Endothelial cell of umbilical vein (primary cell): ENCODE measurements around the gene ARPC2. TPM values are rescaled to one million over a fixed set of nuclear protein-coding genes. Genes with fewer than 3 reads are reported as not detected.

Experiments used
- BruUV-seq: library from RNA; stranded (reverse); fragments of 400-500 nt; replicated peaks from 2 replicates; lab custom pipeline; 2021; lab: Mats Ljungman, UMichigan
- CTCF ChIA-PET: fragments of 300-600, 350-600 bp; sonication (Branson Sonifier 250); formaldehyde crosslinking; loops from one replicate; lab custom pipeline; 2021; ENCODE audit warnings: antibody characterized with exemption, inconsistent platforms; lab: Charles Lee
- POLR2A ChIA-PET: fragments of 300-600, 350-600 bp; sonication (Branson Sonifier 250); formaldehyde crosslinking; loops from one replicate; lab custom pipeline; 2021; ENCODE audit warnings: antibody characterized with exemption, inconsistent platforms; lab: Charles Lee
- DNase-seq: peaks from one replicate; pipeline ENCODE4 v3.0.0-alpha.2; 2011; ENCODE audit warnings: low read depth, low spot score
- FAIRE-seq: peaks from 2 replicates; lab custom pipeline; 2011; peaks lifted over from hg19 to GRCh38; lab: Jason Lieb, UNC
- H2AFZ ChIP-seq: 2 replicates; pipeline ENCODE4 v1.6.0; 2012; ENCODE audit warnings: low read depth, low read length, control low read depth, inconsistent platforms
- H3K27ac ChIP-seq: 2 replicates; pipeline ENCODE4 v1.5.1; 2011; ENCODE audit warnings: low read depth, mild to moderate bottlenecking, control low read depth, low read length, moderate library complexity; ENCODE audit not compliant: insufficient read depth
- H3K27me3 ChIP-seq, 2 experiments: 2 replicates each; pipeline versions ENCODE4 v1.6.0 to v1.6.1; 2011; ENCODE audit warnings: low read length in 2 of 2, mixed read lengths in 1 of 2; ENCODE audit not compliant: control insufficient read depth in 2 of 2, insufficient read depth in 2 of 2
- H3K36me3 ChIP-seq, 2 experiments: 2 replicates in 1 of 2; 3 replicates in 1 of 2; pipeline ENCODE4 v1.5.1; 2011; ENCODE audit warnings: low read length in 2 of 2, mild to moderate bottlenecking in 1 of 2, moderate library complexity in 1 of 2; ENCODE audit not compliant: control insufficient read depth in 2 of 2, insufficient read depth in 2 of 2; ENCODE audit errors: extremely low read depth in 1 of 2
- H3K4me1 ChIP-seq: 3 replicates; pipeline ENCODE4 v1.5.1; 2011; ENCODE audit warnings: mild to moderate bottlenecking, low read length; ENCODE audit not compliant: control insufficient read depth, insufficient read depth; ENCODE audit errors: extremely low read depth
- H3K4me2 ChIP-seq: 2 replicates; pipeline ENCODE4 v1.6.1; 2011; ENCODE audit warnings: low read length, control low read depth, mixed read lengths; ENCODE audit not compliant: insufficient read depth
- H3K4me3 ChIP-seq, 3 experiments: fragments of 200-600 bp in 1 of 3; sonication (generic), shearing (Covaris generic) in 1 of 3; replicated peaks in 1 of 3; 2 replicates each; pipeline ENCODE4 v1.5.1; 2011 to 2016; ENCODE audit warnings: control low read depth in 3 of 3, low read length in 3 of 3, mild to moderate bottlenecking in 2 of 3, inconsistent platforms in 1 of 3, low read depth in 1 of 3, moderate library complexity in 1 of 3; ENCODE audit not compliant: insufficient read depth in 1 of 3
- H3K79me2 ChIP-seq: 2 replicates; pipeline ENCODE4 v1.6.0; 2012; ENCODE audit warnings: low read length, inconsistent platforms; ENCODE audit not compliant: control insufficient read depth, insufficient read depth
- H3K9ac ChIP-seq: replicated peaks from 2 replicates; pipeline ENCODE3; 2011; ENCODE audit warnings: low read length, control low read depth; ENCODE audit not compliant: insufficient read depth; ENCODE audit errors: extremely low read depth
- H3K9me1 ChIP-seq: replicated peaks from 3 replicates; pipeline ENCODE4 v1.6.0; 2011; ENCODE audit warnings: mild to moderate bottlenecking, low read length; ENCODE audit not compliant: control insufficient read depth, insufficient read depth; ENCODE audit errors: extremely low read depth
- H3K9me3 ChIP-seq: replicated peaks from 2 replicates; pipeline ENCODE4 v1.5.1; 2012; ENCODE audit warnings: low read length, inconsistent platforms; ENCODE audit not compliant: control insufficient read depth, insufficient read depth
- H4K20me1 ChIP-seq: replicated peaks from 2 replicates; pipeline ENCODE3; 2011; ENCODE audit warnings: mild to moderate bottlenecking, low read length; ENCODE audit not compliant: control insufficient read depth, insufficient read depth; ENCODE audit errors: extremely low read depth
- EZH2 ChIP-seq: IDR thresholded peaks from 2 replicates; pipeline ENCODE4 v1.6.1; 2012; ENCODE audit warnings: borderline replicate concordance, low read depth, mild to moderate bottlenecking, moderate library complexity, low read length, inconsistent platforms; ENCODE audit not compliant: severe bottlenecking
- FOS ChIP-seq: IDR thresholded peaks from 2 replicates; pipeline ENCODE4 v1.6.1; 2011; ENCODE audit warnings: mild to moderate bottlenecking, low read length, moderate library complexity, borderline replicate concordance; ENCODE audit not compliant: insufficient read depth
- GATA2 ChIP-seq: IDR thresholded peaks from 2 replicates; pipeline ENCODE4 v1.7.0; 2011; ENCODE audit warnings: low read depth, mild to moderate bottlenecking, moderate library complexity, mixed read lengths, low read length; ENCODE audit not compliant: insufficient read length, insufficient read depth
- JUN ChIP-seq: IDR thresholded peaks from 2 replicates; pipeline ENCODE4 v1.6.1; 2011; ENCODE audit warnings: borderline replicate concordance, low read depth; ENCODE audit not compliant: insufficient read length, insufficient read depth
- MAX ChIP-seq: IDR thresholded peaks from 2 replicates; pipeline ENCODE4 v1.6.1; 2011; ENCODE audit not compliant: insufficient read depth, insufficient read length
- MYC ChIP-seq: IDR thresholded peaks from one replicate; pipeline ENCODE4 v1.6.1; 2011; ENCODE audit warnings: mild to moderate bottlenecking, low read depth, low read length
- POLR2A ChIP-seq: IDR thresholded peaks from 2 replicates; pipeline ENCODE4 v1.6.1; 2012; ENCODE audit warnings: low read depth, mild to moderate bottlenecking, control low read depth, low read length
- POLR2AphosphoS5 ChIP-seq: IDR thresholded peaks from 2 replicates; pipeline ENCODE4 v1.6.1; 2012; ENCODE audit warnings: low read depth, mild to moderate bottlenecking, control low read depth, low read length, moderate library complexity; ENCODE audit not compliant: insufficient read depth
- dilution Hi-C: fragments of 300-500 bp; cut with MboI; formaldehyde crosslinking; loops from one replicate; pipeline ENCODE4 v1.15.0; 2019; ENCODE audit warnings: low sequenced_read_pairs; ENCODE audit not compliant: extremely low pct_ligation_motif_present
- intact Hi-C: fragments of 100-400 bp; cut with micrococcal nuclease; formaldehyde crosslinking; loops from one replicate; pipeline ENCODE4 v1.10.0; 2022
- polyA plus RNA-seq, 4 experiments: library from polyadenylated mRNA; depleted of rRNA in 3 of 4; stranded (reverse) in 3 of 4; unstranded in 1 of 4; fragments of >200 nt; gene quantifications; 2 replicates each; pipeline versions ENCODE4 v1.2.1 to v1.2.3, GENCODE V29; 2011 to 2012; ENCODE audit warnings: missing spikeins in 1 of 4
- total RNA-seq: library from RNA; stranded (reverse); gene quantifications from 2 replicates; pipeline ENCODE4 v1.2.3, GENCODE V29; 2021
- TF ChIP-seq, protein P1 (sequence below), 2 donors: IDR thresholded peaks; 1 replicate in 1 of 2; 2 replicates in 1 of 2; pipeline ENCODE4 v1.5.1; 2011; ENCODE audit warnings: low read length in 2 of 2, mild to moderate bottlenecking in 2 of 2, moderate library complexity in 2 of 2, control low read depth in 1 of 2, inconsistent platforms in 1 of 2, low read depth in 1 of 2; ENCODE audit not compliant: insufficient read depth in 1 of 2; ENCODE audit errors: extremely low read depth in 1 of 2

ARPC2 gene
- total and polyA plus RNA-seq, 2 donors (not counting 3 experiments of a cell fraction or from before 2014, with no cell fraction given) = 417 to 455 TPM

- BruUV-seq = no TSS peak
- no peaks in the 10 kb centered on the region for H4K20me1 ChIP-seq
- dilution Hi-C loops = no loop called here
- no peaks in the 10 kb centered on the region for H3K27me3 ChIP-seq
- H3K4me3 ChIP-seq = no peak overlapping the region
- DNase-seq (no peak), FAIRE-seq (no peak)
- no peak overlapping the region for H2AFZ ChIP-seq
- no peaks in the 10 kb centered on the region for H3K9me1 ChIP-seq
- TF ChIP-seq, protein P1, sequence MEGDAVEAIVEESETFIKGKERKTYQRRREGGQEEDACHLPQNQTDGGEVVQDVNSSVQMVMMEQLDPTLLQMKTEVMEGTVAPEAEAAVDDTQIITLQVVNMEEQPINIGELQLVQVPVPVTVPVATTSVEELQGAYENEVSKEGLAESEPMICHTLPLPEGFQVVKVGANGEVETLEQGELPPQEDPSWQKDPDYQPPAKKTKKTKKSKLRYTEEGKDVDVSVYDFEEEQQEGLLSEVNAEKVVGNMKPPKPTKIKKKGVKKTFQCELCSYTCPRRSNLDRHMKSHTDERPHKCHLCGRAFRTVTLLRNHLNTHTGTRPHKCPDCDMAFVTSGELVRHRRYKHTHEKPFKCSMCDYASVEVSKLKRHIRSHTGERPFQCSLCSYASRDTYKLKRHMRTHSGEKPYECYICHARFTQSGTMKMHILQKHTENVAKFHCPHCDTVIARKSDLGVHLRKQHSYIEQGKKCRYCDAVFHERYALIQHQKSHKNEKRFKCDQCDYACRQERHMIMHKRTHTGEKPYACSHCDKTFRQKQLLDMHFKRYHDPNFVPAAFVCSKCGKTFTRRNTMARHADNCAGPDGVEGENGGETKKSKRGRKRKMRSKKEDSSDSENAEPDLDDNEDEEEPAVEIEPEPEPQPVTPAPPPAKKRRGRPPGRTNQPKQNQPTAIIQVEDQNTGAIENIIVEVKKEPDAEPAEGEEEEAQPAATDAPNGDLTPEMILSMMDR (IDR thresholded peaks at IDR 0.05; ENCODE audit: extremely low read depth in 1 of 2, insufficient read depth in 1 of 2, low read depth in 1 of 2, low read length in 2 of 2) = no peak
- POLR2A ChIA-PET = no interaction called here
- H3K9me3 ChIP-seq = no peaks in the 10 kb centered on the region
- intact Hi-C loops = no loop called here
- CTCF ChIA-PET = no interaction called here
- no peak overlapping the region for H3K4me2 ChIP-seq
- no peak overlapping the region for H3K27ac ChIP-seq
- peaks cover 10% of the 10 kb centered on the region for H3K4me1 ChIP-seq
- H3K9ac ChIP-seq = no peak overlapping the region
- peaks cover 24 to 76% of the 10 kb centered on the region in 2 experiments for H3K36me3 ChIP-seq
- H3K79me2 ChIP-seq = peaks cover 15% of the 10 kb centered on the region
These were observed 60.9 kb downstream of the ARPC2 start for GRCh38 chr2:218277921-218278320.

DNA sequence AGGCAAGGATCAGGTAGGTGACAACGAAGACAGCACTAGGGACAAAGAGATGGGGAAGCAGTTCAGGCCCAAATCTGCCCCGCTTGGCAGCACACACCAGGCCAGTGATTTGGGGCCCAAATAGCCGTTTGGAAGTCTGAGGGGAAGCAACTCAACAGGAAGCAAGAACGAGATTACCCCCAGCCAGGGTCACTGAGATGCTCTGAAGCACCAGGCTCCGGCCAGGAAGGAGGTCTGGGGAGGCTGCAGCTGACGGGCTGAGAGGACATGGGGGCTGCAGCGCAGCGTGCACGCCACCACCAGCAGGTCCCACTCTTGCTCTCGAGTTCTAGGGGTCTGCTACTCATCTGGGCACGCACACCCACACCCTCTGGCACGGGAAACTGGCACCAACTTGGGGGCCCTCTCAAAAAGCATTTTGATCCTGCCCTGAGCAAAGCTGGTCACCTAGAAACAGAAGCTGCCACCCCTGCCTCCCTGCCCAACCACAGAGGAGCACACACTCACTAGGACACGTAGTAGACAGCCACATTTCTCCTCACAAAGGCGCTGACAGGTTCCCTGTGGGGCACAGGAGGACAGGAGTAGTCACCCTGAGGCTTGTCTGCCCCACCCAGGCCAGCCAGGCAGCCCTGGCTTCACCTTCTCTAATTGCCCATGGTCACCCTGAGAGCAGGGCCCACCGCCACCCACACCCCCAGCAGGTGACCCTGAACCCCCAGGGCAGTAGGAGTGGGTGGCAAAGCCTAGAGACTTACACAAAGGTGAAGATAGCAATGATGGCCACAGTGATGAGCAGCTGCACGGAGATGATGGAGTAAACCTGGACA is 61.8 kb downstream of the ARPC2 start:
- CTCF ChIA-PET = no interaction called here
- Histone ChIP-seq H3K9me3 (no peaks in the 10 kb centered on the region), H3K27me3 (no peaks in the 10 kb centered on the region), H3K79me2 (peaks cover 23% of the 10 kb centered on the region), H3K27ac (no peak overlapping the region), H3K4me1 (peaks cover 15% of the 10 kb centered on the region), H2AFZ (no peak overlapping the region), H3K4me2 (no peak overlapping the region), H3K9me1 (no peaks in the 10 kb centered on the region), H3K9ac (no peak overlapping the region), H3K36me3 (peaks cover 24 to 73% of the 10 kb centered on the region in 2 experiments), H3K4me3 (no peak overlapping the region), H4K20me1 (no peaks in the 10 kb centered on the region)
- DNase-seq (no peak), FAIRE-seq (no peak)
- dilution Hi-C loops = no loop called here
- no TSS peak for BruUV-seq
- intact Hi-C loops = no loop called here
- POLR2A ChIA-PET = no interaction called here
- TF ChIP-seq POLR2A (no peak), MYC (no peak), JUN (no peak), FOS (no peak), POLR2AphosphoS5 (no peak), MAX (no peak), EZH2 (no peak), GATA2 (no peak)
- TF ChIP-seq, protein P1 (IDR thresholded peaks at IDR 0.05; ENCODE audit: extremely low read depth in 1 of 2, insufficient read depth in 1 of 2, low read depth in 1 of 2, low read length in 2 of 2) = no peak
